Nucleus accumbens (tissue), 56 donors: ENCODE results near the gene KCNK7.
"Not testable (repeated sequence)": the region's sequence is repeated elsewhere in the genome, so short reads cannot be mapped to it uniquely, and the experiment has no call there.

Experiments used
- DNase-seq, 56 donors: peaks; one replicate each; lab custom pipeline; 2025; lab: John Stamatoyannopoulos, UW

The KCNK7 gene, protein sequence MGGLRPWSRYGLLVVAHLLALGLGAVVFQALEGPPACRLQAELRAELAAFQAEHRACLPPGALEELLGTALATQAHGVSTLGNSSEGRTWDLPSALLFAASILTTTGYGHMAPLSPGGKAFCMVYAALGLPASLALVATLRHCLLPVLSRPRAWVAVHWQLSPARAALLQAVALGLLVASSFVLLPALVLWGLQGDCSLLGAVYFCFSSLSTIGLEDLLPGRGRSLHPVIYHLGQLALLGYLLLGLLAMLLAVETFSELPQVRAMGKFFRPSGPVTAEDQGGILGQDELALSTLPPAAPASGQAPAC

DNA sequence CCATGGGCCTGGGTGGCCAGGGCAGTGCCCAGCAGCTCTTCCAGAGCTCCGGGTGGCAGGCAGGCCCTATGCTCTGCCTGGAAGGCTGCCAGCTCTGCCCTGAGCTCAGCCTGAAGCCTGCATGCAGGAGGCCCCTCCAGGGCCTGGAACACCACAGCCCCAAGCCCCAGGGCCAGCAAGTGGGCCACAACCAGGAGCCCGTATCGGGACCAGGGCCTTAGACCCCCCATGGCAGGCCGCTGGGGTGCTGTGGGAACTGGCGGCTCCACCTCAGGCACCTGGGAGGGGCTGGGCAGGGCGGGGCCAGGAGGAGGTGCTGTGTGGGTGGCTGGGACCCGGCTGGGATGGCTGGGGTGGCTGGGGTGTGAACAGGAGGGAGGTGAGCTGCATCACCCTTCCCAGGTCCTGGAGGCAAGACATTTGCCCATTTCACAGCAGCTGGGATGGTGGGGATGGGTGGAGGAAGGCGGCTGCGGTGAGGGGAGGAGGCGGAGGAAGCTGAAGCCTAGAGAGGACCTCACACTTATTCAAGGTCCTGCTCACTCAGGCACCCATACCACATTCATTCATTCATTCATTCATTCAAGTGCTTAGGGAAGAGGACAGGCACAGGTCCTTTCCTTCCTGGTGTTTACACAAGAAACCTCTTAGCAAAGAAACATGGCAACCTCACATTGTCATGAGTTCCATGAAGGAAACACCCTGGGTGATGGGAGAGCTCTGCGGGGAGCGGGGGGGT, at the start of gene KCNK7:
Gene KCNK7 (minus strand): TSS at position 258 of the 739 bp plus-strand sequence. CDS start 28 bp downstream, at position 230.
- DNase-seq, result no peak

DNA sequence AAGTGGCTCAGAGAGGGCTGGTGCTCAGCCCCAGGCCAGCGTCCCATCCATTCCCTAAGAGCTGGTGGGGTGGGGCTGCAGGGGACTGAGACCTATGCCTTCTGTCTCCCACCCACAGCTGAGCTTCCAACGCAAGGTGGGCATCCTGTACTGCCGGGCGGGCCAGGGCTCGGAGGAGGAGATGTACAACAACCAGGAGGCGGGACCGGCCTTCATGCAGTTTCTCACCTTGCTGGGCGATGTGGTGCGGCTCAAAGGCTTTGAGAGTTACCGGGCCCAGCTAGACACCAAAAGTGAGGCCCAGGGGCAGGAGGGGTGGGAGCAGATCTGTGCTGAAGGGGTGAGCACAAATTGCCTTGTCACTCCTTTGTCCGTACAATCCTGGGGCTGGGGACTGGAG, 49.2 kb upstream of the KCNK7 start:
- DNase-seq, result no peak

DNA sequence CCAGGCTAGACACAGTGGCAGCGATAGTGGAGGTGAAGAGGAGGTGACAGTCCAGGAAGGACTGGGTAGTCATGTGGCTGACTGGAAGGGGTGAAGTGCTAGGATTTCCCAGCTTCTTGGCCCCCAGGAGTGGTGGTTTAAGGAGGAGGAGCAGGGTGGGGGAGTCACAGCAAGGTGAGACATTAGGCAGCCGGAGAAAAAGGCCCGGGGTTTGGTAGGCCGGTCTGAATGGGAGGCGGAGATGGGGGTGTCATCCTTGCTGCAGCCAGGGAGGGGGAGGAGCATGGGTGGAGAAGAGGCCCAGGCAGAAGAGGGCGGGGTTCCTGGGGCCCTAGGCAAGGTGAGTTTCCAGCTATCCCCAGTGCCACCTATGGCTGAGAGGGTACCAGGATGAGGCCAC, 48.4 kb upstream of the KCNK7 start:
- no peak for DNase-seq

GRCh38 chr11:65642014-65642671, 46.5 kb upstream of the KCNK7 start:
- DNase-seq, result peak in 3 of 56 donors; percentile 7 to 41 (median 25)

DNA sequence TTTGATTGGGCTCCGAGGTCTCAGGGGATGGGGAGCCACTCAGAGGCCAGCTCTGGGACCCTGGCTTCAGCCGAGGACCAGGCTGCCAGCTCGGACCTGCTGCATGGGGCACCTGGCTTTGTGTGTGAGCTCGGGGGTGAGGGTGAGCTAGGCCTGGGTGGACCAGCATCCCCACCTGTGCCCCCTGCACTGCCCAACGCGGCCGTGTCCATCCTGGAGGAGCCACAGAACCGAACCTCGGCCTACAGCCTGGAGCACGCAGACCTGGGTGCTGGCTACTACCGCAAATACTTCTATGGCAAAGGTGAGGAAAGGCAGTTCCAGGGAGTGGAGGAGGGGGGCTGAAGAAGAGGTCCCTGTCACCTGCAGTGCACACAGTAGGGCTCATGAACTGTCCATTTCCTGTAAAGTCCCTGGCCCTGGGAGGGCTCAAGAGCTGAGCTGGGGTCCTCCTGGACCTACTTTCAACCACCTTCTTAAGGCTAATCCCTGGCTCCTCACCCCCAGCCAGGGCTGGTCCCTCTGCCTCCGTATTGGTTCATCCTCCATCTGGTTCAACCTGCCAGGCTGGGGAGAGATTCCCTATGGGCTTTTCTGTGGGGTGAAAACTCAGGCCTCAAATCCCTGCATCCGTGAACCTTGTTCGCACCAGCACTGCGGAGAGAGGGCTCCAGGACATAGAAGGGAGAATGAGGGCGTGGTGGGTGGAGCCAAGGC, 45.9 kb upstream of the KCNK7 start:
- no peak for DNase-seq

- peak in 26 of 56 donors; percentile 6 to 59 (median 34) for DNase-seq
These were observed 45.1 kb upstream of the KCNK7 start for GRCh38 chr11:65640483-65641296.

DNA sequence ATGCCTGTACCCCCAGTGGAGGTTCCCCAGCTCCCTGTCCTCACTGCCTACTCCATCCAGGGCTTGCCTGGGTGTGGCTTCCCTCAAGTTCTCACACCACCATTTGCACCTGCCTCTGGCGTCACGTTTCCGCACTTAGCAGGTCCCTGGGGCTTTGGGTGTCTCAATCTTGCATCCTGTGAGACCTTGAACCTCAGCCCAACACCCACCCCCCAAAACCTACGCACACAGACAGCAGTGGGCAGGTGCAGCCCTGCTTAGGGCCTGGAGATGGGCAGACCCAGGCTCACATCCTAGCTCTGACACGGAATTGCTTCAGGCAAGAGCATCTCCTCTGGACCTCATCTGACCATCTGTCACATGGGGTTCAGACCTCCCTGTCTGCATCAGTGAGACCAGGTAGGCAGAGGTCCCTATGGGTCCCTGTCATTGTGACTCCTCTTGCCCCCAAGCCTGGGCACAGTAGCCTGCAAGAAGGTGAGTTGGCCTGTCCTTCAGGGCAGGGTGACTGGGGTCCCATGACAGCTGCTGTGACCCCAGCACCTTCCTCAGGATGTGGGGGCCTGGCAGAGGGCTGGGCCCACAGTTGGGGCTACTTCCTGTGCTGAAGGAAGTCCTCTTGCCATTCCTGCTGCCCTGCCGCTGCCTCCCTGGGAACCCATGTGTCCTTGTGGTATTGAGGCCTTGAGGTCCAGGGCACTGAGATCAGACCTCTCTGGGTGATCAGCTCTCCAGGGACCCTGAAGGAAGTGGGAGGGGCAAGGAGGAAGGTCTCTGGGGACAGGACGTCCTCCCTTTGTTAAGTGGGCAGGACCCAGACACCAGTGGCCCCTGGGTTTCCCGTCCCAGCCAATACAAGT, 44.3 kb upstream of the KCNK7 start:
- peak in 14 of 56 donors; percentile 17 to 56 (median 31) for DNase-seq

GRCh38 chr11:65639228-65639597, 43.6 kb upstream of the KCNK7 start:
- not testable (repeated sequence) for DNase-seq

- DNase-seq, result peak in 46 of 56 donors; percentile 8 to 76 (median 42)
These were observed 42.3 kb upstream of the KCNK7 start, which contains the start of gene SIPA1 for GRCh38 chr11:65637794-65638419. Gene SIPA1 (plus strand): TSS chr11:65638101. CDS start chr11:65640922, 2,821 bp downstream.

GRCh38 chr11:65637032-65637557, 41.5 kb upstream of the KCNK7 start:
- no peak for DNase-seq

- DNase-seq, result no peak
These were observed 40.8 kb upstream of the KCNK7 start for GRCh38 chr11:65636108-65637031.

GRCh38 chr11:65634905-65635731, 39.5 kb upstream of the KCNK7 start:
- no peak for DNase-seq

GRCh38 chr11:65634440-65634839, 38.8 kb upstream of the KCNK7 start:
- DNase-seq, result no peak

GRCh38 chr11:65634109-65634436, 38.5 kb upstream of the KCNK7 start:
- no peak for DNase-seq

DNA sequence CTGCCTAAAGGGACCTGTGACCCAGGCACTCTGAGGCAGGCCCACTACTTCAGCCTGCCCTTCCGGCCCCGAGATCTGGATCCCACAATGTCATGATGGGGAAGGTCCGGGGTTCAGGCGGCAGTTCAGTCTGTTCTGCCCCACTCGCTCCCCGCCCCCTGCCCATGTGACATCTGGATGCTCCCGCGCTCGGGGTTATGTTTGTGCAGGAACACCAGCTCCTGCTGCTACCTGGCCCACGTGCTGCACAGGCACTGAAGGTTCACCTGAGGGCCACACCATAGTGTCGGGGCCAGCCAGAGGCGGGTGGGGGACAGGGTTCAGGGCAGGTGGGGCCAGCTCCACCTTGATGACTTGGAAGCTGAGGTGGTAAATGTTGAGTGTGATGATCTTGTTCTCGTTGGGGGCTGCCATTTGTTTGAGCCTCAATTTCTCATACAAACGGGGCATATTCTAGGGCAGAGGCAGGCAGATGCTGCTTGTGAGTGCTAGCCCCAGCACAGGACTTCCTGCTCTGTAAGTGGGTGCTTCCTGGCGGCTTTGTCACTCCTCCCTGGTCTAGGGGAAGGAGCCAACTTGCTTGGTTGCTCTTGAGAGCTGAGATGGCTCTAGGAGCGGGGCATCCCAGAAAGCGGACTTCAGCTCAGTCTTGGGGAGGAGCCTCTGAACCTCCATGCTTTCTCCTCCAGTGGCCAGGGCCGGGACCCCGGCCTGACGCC, 37.9 kb upstream of the KCNK7 start:
- no peak for DNase-seq

GRCh38 chr11:65630215-65630614, 34.6 kb upstream of the KCNK7 start:
- DNase-seq, result no peak
